Neuronal stem cell (in vitro differentiated cells): ENCODE measurements around the gene CTNNA3.

Source experiments
- DNase-seq: peaks from one replicate; pipeline ENCODE4 v3.0.0-alpha.2; 2013; ENCODE audit warnings: low spot score
- H2AFZ ChIP-seq: one replicate; pipeline ENCODE4 v1.6.1; 2013; ENCODE audit warnings: mild to moderate bottlenecking, low read length, inconsistent platforms
- H2AK5ac ChIP-seq: 2 replicates; pipeline ENCODE4 v1.6.1; 2013; ENCODE audit warnings: low read depth, mild to moderate bottlenecking, inconsistent platforms, low read length, moderate library complexity, mixed read lengths
- H2BK120ac ChIP-seq: 2 replicates; pipeline ENCODE4 v1.6.1; 2013; ENCODE audit warnings: low read depth, mild to moderate bottlenecking, inconsistent platforms, low read length, moderate library complexity, mixed read lengths
- H2BK12ac ChIP-seq: one replicate; pipeline ENCODE4 v1.6.1; 2013; ENCODE audit warnings: low read length, inconsistent platforms
- H2BK15ac ChIP-seq: 2 replicates; pipeline ENCODE4 v1.6.1; 2013; ENCODE audit warnings: mild to moderate bottlenecking, low read length, inconsistent platforms, mixed read lengths
- H2BK5ac ChIP-seq: one replicate; pipeline ENCODE4 v1.6.1; 2013; ENCODE audit warnings: inconsistent platforms, mild to moderate bottlenecking, low read length, moderate library complexity
- H3K14ac ChIP-seq: one replicate; pipeline ENCODE4 v1.6.1; 2013; ENCODE audit warnings: low read length, inconsistent platforms
- H3K18ac ChIP-seq: 2 replicates; pipeline ENCODE4 v1.6.1; 2013; ENCODE audit warnings: low read length, inconsistent platforms
- H3K23ac ChIP-seq: 2 replicates; pipeline ENCODE4 v1.6.1; 2013; ENCODE audit warnings: low read depth, mild to moderate bottlenecking, mixed read lengths, low read length, inconsistent platforms; ENCODE audit not compliant: poor library complexity
- H3K27ac ChIP-seq: replicated peaks from 3 replicates; pipeline ENCODE4 v1.5.1; 2013; ENCODE audit warnings: low read length, inconsistent platforms
- H3K27me3 ChIP-seq, 3 experiments: 2 replicates each; pipeline ENCODE4 v1.6.1; 2013; ENCODE audit warnings: low read length in 3 of 3, mild to moderate bottlenecking in 2 of 3, inconsistent platforms in 1 of 3, low read depth in 1 of 3, mixed read lengths in 1 of 3, moderate library complexity in 1 of 3; ENCODE audit not compliant: control insufficient read depth in 3 of 3, insufficient read depth in 3 of 3
- H3K36me3 ChIP-seq, 2 donors: replicated peaks in 1 of 2; 2 replicates each; pipeline ENCODE4 v1.6.1; 2013; ENCODE audit warnings: low read length in 2 of 2; ENCODE audit not compliant: control insufficient read depth in 2 of 2, insufficient read depth in 2 of 2
- H3K4ac ChIP-seq: 2 replicates; pipeline ENCODE4 v1.6.1; 2013; ENCODE audit warnings: inconsistent platforms, mild to moderate bottlenecking, low read length, moderate library complexity
- H3K4me1 ChIP-seq, 2 donors: 1 replicate in 1 of 2; 2 replicates in 1 of 2; pipeline ENCODE4 v1.6.1; 2013; ENCODE audit warnings: low read length in 2 of 2, low read depth in 1 of 2; ENCODE audit not compliant: control insufficient read depth in 2 of 2, insufficient read depth in 1 of 2
- H3K4me2 ChIP-seq: one replicate; pipeline ENCODE4 v1.6.1; 2013; ENCODE audit warnings: mild to moderate bottlenecking, low read length, inconsistent platforms; ENCODE audit not compliant: insufficient read depth, poor library complexity, severe bottlenecking
- H3K4me3 ChIP-seq, 2 donors: 2 replicates each; pipeline ENCODE4 v1.5.1; 2013; ENCODE audit warnings: low read length in 2 of 2, mild to moderate bottlenecking in 2 of 2, inconsistent platforms in 1 of 2, moderate library complexity in 1 of 2
- H3K79me1 ChIP-seq: one replicate; pipeline ENCODE4 v1.6.1; 2013; ENCODE audit warnings: low read depth, mild to moderate bottlenecking, inconsistent platforms, low read length, moderate library complexity
- H3K9ac ChIP-seq: one replicate; pipeline ENCODE4 v1.6.1; 2013; ENCODE audit warnings: mild to moderate bottlenecking, low read depth, low read length, inconsistent platforms; ENCODE audit not compliant: poor library complexity
- H3K9me3 ChIP-seq, 2 donors: replicated peaks in 1 of 2; 2 replicates each; pipeline versions ENCODE3 to v1.6.1; 2013; ENCODE audit warnings: low read length in 2 of 2, mild to moderate bottlenecking in 2 of 2, inconsistent platforms in 1 of 2, low read depth in 1 of 2, mixed read lengths in 1 of 2, moderate library complexity in 1 of 2; ENCODE audit not compliant: control insufficient read depth in 2 of 2, insufficient read depth in 1 of 2
- H4K8ac ChIP-seq: one replicate; pipeline ENCODE4 v1.6.1; 2013; ENCODE audit warnings: low read depth, mild to moderate bottlenecking, inconsistent platforms, low read length, moderate library complexity
- H4K91ac ChIP-seq: one replicate; pipeline ENCODE4 v1.6.1; 2013; ENCODE audit warnings: low read length, low read depth, mild to moderate bottlenecking, inconsistent platforms; ENCODE audit not compliant: poor library complexity
- WGBS, 2 donors: extraction: QIAGEN DNeasy Blood & Tissue Kit; methylation state at CpG; one replicate each; pipeline ENCODE4 v1.1.7; 2013; ENCODE audit warnings: missing lambda C conversion rate in 2 of 2, mixed read lengths in 1 of 2; ENCODE audit not compliant: insufficient read length in 2 of 2, insufficient replicate concordance in 1 of 2; ENCODE audit errors: extremely low coverage in 2 of 2; 5-methylcytosine and 5-hydroxymethylcytosine counted together

Gene CTNNA3

DNA sequence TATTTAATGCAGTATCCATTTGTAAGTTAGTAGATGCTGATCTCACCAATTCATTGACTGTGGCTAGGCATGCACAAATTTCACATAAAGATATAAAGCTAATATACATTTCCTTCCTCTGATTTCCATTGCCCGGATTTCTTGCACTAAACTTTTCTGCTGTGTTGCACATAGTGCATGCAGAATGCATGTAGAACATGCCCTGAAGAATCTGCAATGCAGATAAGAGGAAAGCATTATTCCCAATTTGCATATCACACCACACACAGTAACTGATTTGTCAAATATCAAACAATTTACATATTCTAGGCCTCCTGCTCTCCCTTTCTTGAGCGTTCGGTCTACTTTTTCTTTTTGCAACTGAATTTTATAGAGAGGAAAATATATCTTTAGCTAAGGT is 646.0 kb downstream of the CTNNA3 start:
- Histone ChIP-seq H3K18ac (no peak overlapping the region), H2BK5ac (no peak overlapping the region), H3K9me3 (peaks cover 2% of the 10 kb centered on the region in 2 donors), H3K4me3 (no peak overlapping the region), H3K4me1 (peaks cover 0 to 19% of the 10 kb centered on the region in 2 donors), H2AFZ (peak overlapping the region; percentile 77), H3K4ac (no peak overlapping the region), H3K79me1 (no peaks in the 10 kb centered on the region), H4K8ac (no peak overlapping the region), H2BK120ac (no peak overlapping the region), H3K14ac (no peak overlapping the region), H3K27me3 (no peaks in the 10 kb centered on the region), H3K4me2 (no peak overlapping the region), H2AK5ac (no peak overlapping the region), H3K27ac (no peak overlapping the region), H3K9ac (no peak overlapping the region), H2BK12ac (no peak overlapping the region), H3K23ac (no peak overlapping the region), H4K91ac (no peak overlapping the region), H3K36me3 (no peaks in the 10 kb centered on the region), H2BK15ac (no peak overlapping the region)
- no CpG with 5 or more reads among the region's 3 CpGs for WGBS, 2 donors
- DNase-seq, result no peak

DNA sequence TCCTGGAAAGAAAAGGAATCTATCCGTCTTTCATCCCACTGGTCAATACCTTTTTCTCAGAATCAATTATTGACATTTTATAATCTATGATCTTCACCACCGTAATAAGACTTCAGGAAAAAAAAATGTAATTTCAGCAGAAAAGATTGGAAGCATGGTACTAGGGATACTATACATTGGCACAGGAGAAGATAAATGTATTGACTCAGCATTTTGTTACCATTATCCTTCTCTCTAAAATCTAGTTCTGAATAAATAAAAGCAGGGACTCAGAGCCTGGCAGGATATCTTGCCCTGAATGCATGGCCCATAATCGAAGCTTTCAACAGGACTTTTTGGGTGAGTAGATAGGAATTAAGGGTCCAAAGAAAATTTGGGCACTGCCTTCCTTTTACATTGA is 649.5 kb downstream of the CTNNA3 start:
- Histone ChIP-seq H3K79me1 (no peaks in the 10 kb centered on the region), H4K91ac (no peak overlapping the region), H3K14ac (no peak overlapping the region), H3K9me3 (peaks cover 2% of the 10 kb centered on the region in 2 donors), H2AFZ (no peak overlapping the region), H2BK5ac (no peak overlapping the region), H4K8ac (no peak overlapping the region), H2BK120ac (no peak overlapping the region), H3K18ac (no peak overlapping the region), H3K36me3 (no peaks in the 10 kb centered on the region), H3K27me3 (no peaks in the 10 kb centered on the region), H3K4ac (no peak overlapping the region), H3K4me3 (no peak overlapping the region), H3K27ac (no peak overlapping the region), H3K23ac (no peak overlapping the region), H3K9ac (no peak overlapping the region), H3K4me2 (no peak overlapping the region), H2BK15ac (no peak overlapping the region), H2AK5ac (no peak overlapping the region), H3K4me1 (peaks cover 0 to 19% of the 10 kb centered on the region in 2 donors), H2BK12ac (no peak overlapping the region)
- DNase-seq, result no peak
- no CpG with 5 or more reads among the region's 3 CpGs for WGBS, 2 donors

DNA sequence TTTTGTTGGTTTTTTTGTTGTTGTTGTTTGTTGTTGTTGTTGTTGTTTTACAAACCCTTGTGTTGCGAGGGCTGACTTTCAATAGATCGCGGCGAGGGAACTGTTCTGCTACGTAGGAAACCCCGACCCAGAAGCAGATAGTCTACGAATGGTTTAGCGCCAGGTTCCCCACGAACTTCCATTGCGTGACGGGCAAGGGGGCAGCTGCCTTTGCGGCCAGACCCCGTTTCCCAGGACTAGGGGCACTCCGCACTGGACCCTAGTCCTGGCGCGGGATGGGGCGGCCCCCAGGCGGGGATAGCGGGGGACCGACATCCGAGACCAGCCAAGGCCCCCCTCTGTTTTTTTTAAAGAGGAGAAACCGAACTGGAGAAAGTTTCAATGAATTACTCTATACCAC is 650.6 kb downstream of the CTNNA3 start:
- H3K4me1 ChIP-seq, result peaks cover 0 to 11% of the 10 kb centered on the region in 2 donors
- WGBS, 2 donors, result no CpG with 5 or more reads among the region's 22 CpGs
- no peak overlapping the region for H4K91ac ChIP-seq
- H3K9ac ChIP-seq, result no peak overlapping the region
- no peak overlapping the region for H2AK5ac ChIP-seq
- no peak overlapping the region for H3K14ac ChIP-seq
- H3K18ac ChIP-seq, result peak overlapping the region; percentile 17
- H3K23ac ChIP-seq, result no peak overlapping the region
- H2BK12ac ChIP-seq, result no peak overlapping the region
- no peak overlapping the region for H3K4me2 ChIP-seq
- no peak overlapping the region for H3K4ac ChIP-seq
- no peak overlapping the region for H3K27ac ChIP-seq
- no peak for DNase-seq
- H3K36me3 ChIP-seq, result no peaks in the 10 kb centered on the region
- H2BK120ac ChIP-seq, result no peak overlapping the region
- no peak overlapping the region for H3K4me3 ChIP-seq
- no peaks in the 10 kb centered on the region for H3K27me3 ChIP-seq
- H2BK15ac ChIP-seq, result no peak overlapping the region
- H2AFZ ChIP-seq, result no peak overlapping the region
- H4K8ac ChIP-seq, result no peak overlapping the region
- H3K79me1 ChIP-seq, result no peaks in the 10 kb centered on the region
- no peak overlapping the region for H2BK5ac ChIP-seq
- H3K9me3 ChIP-seq, result peaks cover 2% of the 10 kb centered on the region in 2 donors

DNA sequence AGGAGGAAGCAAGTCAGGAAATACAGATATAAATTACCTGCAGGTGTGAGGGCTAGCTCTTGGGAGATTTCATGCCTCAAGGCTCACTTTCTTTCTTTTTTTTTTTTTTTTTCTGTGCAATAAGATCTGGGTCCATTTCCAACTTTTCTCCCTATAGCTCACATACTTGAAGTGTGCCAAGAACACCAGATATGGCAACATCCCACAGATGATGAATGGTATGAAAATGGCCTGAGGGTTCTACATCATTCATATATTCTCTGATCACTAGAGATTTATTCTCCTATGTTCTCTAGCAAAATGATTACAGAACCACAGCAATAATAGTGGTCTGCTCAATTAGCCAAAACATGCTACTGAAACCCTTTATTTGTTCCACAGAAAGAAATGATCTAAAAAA is 653.0 kb downstream of the CTNNA3 start:
- Histone ChIP-seq H3K18ac (no peak overlapping the region), H4K8ac (no peak overlapping the region), H3K36me3 (no peaks in the 10 kb centered on the region), H3K23ac (no peak overlapping the region), H3K9ac (no peak overlapping the region), H4K91ac (no peak overlapping the region), H3K27me3 (no peaks in the 10 kb centered on the region), H2BK120ac (no peak overlapping the region), H3K9me3 (peaks cover 2% of the 10 kb centered on the region in 2 donors), H3K4me3 (no peak overlapping the region), H2BK15ac (no peak overlapping the region), H3K14ac (no peak overlapping the region), H2AK5ac (no peak overlapping the region), H3K79me1 (no peaks in the 10 kb centered on the region), H2BK12ac (no peak overlapping the region), H2BK5ac (no peak overlapping the region), H3K4me2 (no peak overlapping the region), H3K4ac (no peak overlapping the region), H3K27ac (no peak overlapping the region), H3K4me1 (no peaks in the 10 kb centered on the region), H2AFZ (no peak overlapping the region)
- no peak for DNase-seq
